Measurements from ENCODE around the gene STARD4. TPM values are rescaled to one million over a fixed set of nuclear protein-coding genes. Genes with fewer than 3 reads are reported as not detected.

The STARD4 gene
- total RNA-seq, 2 experiments from 2014 or later = 14.9 to 15.2 TPM

DNA sequence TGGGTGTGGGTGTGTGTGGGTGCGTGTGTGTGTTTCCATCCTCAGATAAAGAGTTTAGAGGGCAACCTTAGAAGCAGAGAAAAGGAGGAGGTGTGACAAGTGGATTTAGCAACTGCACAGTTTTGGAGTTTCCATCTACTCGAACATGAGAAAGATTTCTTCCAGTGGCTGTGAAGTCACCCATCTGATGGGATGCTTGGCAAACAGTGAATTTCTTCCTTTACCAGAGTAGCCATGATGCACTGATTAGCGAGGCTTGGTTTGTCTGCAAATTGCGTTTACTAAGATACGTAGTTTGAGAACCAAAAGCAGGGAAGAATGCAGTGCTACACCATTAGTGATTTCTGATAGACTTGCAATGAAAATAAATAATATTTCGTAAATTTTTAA lies 791 bp upstream of the STARD4 start:
- Mint-ChIP-seq H3K9me3 (no peaks in the 10 kb centered on the region), H3K4me1 (ENCODE audit: low read depth) (peaks cover 32% of the 10 kb centered on the region), H3K36me3 (ENCODE audit: low read depth) (peaks cover 10% of the 10 kb centered on the region), H3K4me3 (peak overlapping the region; percentile 95), H3K27me3 (no peaks in the 10 kb centered on the region), H3K27ac (peak overlapping the region; percentile 86)
- intact Hi-C loops (cut with DNase I, micrococcal nuclease) = no loop called here
- Histone ChIP-seq H3K27ac (ENCODE audit: low read depth in 1 of 2, low read length in 2 of 2) (peak overlapping the region; percentile 52 to 63), H3K4me3 (ENCODE audit: low read length) (peak overlapping the region; percentile 90), H3K36me3 (ENCODE audit: insufficient read depth, low read length) (no peaks in the 10 kb centered on the region), H3K9me3 (ENCODE audit: control insufficient read depth in 1 of 2, insufficient read depth in 1 of 2, low read length in 2 of 2) (no peaks in the 10 kb centered on the region), H3K4me1 (ENCODE audit: insufficient read depth, low read length) (peaks cover 15% of the 10 kb centered on the region), H3K27me3 (ENCODE audit: control insufficient read depth in 1 of 2, insufficient read depth in 2 of 2, low read length in 2 of 2) (no peaks in the 10 kb centered on the region)
- DNase-seq = no peak
- CTCF ChIA-PET = interaction anchor here (3.8 kb wide), 1 partner anchor 19 kb away, joined by 24 read pairs; no protein-coding TSS in a partner anchor
- ATAC-seq (ENCODE audit: poor library complexity) = no peak
- TF ChIP-seq, protein P1, sequence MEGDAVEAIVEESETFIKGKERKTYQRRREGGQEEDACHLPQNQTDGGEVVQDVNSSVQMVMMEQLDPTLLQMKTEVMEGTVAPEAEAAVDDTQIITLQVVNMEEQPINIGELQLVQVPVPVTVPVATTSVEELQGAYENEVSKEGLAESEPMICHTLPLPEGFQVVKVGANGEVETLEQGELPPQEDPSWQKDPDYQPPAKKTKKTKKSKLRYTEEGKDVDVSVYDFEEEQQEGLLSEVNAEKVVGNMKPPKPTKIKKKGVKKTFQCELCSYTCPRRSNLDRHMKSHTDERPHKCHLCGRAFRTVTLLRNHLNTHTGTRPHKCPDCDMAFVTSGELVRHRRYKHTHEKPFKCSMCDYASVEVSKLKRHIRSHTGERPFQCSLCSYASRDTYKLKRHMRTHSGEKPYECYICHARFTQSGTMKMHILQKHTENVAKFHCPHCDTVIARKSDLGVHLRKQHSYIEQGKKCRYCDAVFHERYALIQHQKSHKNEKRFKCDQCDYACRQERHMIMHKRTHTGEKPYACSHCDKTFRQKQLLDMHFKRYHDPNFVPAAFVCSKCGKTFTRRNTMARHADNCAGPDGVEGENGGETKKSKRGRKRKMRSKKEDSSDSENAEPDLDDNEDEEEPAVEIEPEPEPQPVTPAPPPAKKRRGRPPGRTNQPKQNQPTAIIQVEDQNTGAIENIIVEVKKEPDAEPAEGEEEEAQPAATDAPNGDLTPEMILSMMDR (IDR thresholded peaks at IDR 0.05) = no peak
- POLR2A ChIA-PET = interaction anchor here (1.1 to 1.8 kb wide), 2 partner anchors 19 to 52 kb away, joined by 3 to 4 read pairs; no protein-coding TSS in a partner anchor

DNA sequence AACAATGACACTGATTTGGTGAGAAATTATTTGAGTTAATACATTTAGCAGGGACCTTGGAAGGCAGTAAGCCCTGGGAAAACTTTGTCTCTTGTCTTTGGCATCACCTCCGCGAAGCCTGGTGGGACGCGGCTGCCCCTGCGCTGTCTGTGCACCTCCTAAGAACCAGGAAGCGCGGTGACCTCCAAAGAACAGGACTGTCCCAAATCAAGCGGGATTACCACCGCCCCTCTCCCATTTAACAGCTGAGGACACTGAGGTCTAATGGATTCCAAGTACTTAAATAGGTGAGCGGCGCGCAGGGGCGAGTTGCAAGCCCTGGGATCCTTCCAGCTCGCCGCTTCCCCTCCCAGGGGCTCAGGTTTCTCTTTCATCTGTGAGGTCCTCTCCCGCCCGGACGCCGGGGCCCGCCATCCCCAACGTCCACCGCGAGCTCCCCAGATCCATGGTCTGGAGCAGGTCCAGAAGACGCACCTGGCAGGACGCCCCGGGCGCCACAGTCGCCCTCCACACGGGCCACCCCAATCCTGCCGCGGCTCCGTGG lies 432 bp downstream of the STARD4 start:
- DNase-seq (peak in 1 of 14 experiments; percentile 11), ATAC-seq (ENCODE audit: poor library complexity) (no peak)
- H3K27me3 ChIP-seq (ENCODE audit: control insufficient read depth in 1 of 2, insufficient read depth in 2 of 2, low read length in 2 of 2) = no peaks in the 10 kb centered on the region
- CTCF ChIA-PET = interaction anchor here (1.0 to 3.8 kb wide), 2 partner anchors 18 to 20 kb away, joined by 3 to 24 read pairs; no protein-coding TSS in a partner anchor
- Mint-ChIP-seq H3K9me3 (no peaks in the 10 kb centered on the region), H3K4me3 (peak overlapping the region; percentile 95), H3K4me1 (ENCODE audit: low read depth) (peaks cover 32% of the 10 kb centered on the region), H3K36me3 (ENCODE audit: low read depth) (peaks cover 10% of the 10 kb centered on the region), H3K27me3 (no peaks in the 10 kb centered on the region), H3K27ac (peak overlapping the region; percentile 86)
- POLR2A ChIA-PET = interaction anchor here (0.5 to 1.3 kb wide), 8 partner anchors 9 to 1811 kb away, joined by 3 to 5 read pairs (median 4); partner anchors contain the start of gene CAMK4
- H3K4me3 ChIP-seq (ENCODE audit: low read length) = peak overlapping the region; percentile 90
- H3K27ac ChIP-seq (ENCODE audit: low read depth in 1 of 2, low read length in 2 of 2) = peak overlapping the region; percentile 66 to 80
- intact Hi-C loops (cut with DNase I, micrococcal nuclease) = loop anchor here in 1 of 2 experiments (1.0 kb wide), 1 partner anchor 18 kb away; no protein-coding TSS in a partner anchor
- H3K9me3 ChIP-seq (ENCODE audit: control insufficient read depth in 1 of 2, insufficient read depth in 1 of 2, low read length in 2 of 2) = no peaks in the 10 kb centered on the region
- H3K4me1 ChIP-seq (ENCODE audit: insufficient read depth, low read length) = peaks cover 15% of the 10 kb centered on the region
- TF ChIP-seq, protein P1 (IDR thresholded peaks at IDR 0.05) = no peak
- no peaks in the 10 kb centered on the region for H3K36me3 ChIP-seq (ENCODE audit: insufficient read depth, low read length)

DNA sequence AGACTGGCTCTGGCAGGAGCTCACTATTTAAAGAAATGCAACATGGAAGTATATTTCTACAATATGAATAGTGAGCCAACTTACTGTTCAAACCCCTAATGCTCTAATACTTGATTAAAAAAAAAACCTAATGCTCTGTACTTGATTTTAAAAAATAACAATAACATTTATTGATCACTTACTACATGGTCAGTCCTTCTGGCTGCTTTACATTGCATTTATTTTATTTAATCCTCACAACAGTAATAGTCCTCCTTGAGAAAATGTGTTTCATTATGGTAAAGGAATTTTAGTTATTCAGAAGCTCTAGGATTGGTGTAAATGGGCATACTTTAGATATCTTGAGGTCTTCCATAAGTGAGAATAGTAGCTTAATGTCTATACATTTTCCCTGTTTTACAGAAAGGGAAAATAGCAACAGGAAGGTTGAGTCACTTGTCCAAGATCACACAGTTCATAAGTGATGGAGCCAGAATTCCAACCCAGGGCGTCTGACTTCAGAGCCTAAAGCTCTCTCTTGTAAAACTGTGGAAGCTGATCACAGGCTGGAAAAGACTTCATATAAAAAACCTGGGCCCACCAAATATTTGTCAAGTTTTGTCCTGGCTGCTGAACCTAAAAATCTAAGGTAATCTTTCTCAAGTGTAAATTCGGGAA lies 1.0 kb downstream of the STARD4 start:
- ChIA-PET CTCF (interaction anchor here (1.0 to 2.5 kb wide), 3 partner anchors 15 to 20 kb away, joined by 3 to 10 read pairs (median 3); no protein-coding TSS in a partner anchor), POLR2A (interaction anchor here (0.5 to 1.3 kb wide), 7 partner anchors 9 to 1810 kb away, joined by 3 to 5 read pairs (median 4); partner anchors contain the start of gene CAMK4)
- H3K27me3 Mint-ChIP-seq = no peaks in the 10 kb centered on the region
- peak overlapping the region; percentile 90 for H3K4me3 ChIP-seq (ENCODE audit: low read length)
- no peaks in the 10 kb centered on the region for H3K9me3 ChIP-seq (ENCODE audit: control insufficient read depth in 1 of 2, insufficient read depth in 1 of 2, low read length in 2 of 2)
- no peaks in the 10 kb centered on the region for H3K27me3 ChIP-seq (ENCODE audit: control insufficient read depth in 1 of 2, insufficient read depth in 2 of 2, low read length in 2 of 2)
- H3K36me3 Mint-ChIP-seq (ENCODE audit: low read depth) = peaks cover 10% of the 10 kb centered on the region
- H3K4me1 ChIP-seq (ENCODE audit: insufficient read depth, low read length) = peaks cover 15% of the 10 kb centered on the region
- ATAC-seq (ENCODE audit: poor library complexity) = no peak
- intact Hi-C loops (cut with DNase I, micrococcal nuclease) = no loop called here
- H3K9me3 Mint-ChIP-seq = no peaks in the 10 kb centered on the region
- no peaks in the 10 kb centered on the region for H3K36me3 ChIP-seq (ENCODE audit: insufficient read depth, low read length)
- peak overlapping the region; percentile 95 for H3K4me3 Mint-ChIP-seq
- H3K27ac Mint-ChIP-seq = peak overlapping the region; percentile 86
- DNase-seq = no peak
- H3K4me1 Mint-ChIP-seq (ENCODE audit: low read depth) = peaks cover 32% of the 10 kb centered on the region
- H3K27ac ChIP-seq (ENCODE audit: low read depth in 1 of 2, low read length in 2 of 2) = no peak overlapping the region
- TF ChIP-seq, protein P1 (IDR thresholded peaks at IDR 0.05) = no peak

Measured in CD4-positive, alpha-beta T cell (primary cell).